Activated naive CD4-positive, alpha-beta T cell (primary cell): ENCODE data around the gene PCDHB7.
"Not testable (repeated sequence)": the region's sequence is repeated elsewhere in the genome, so short reads cannot be mapped to it uniquely, and the experiment has no call there.

Experiments used
- DNase-seq, 4 experiments: peaks; one replicate each; lab custom pipeline; 2025; lab: John Stamatoyannopoulos, UW

Gene PCDHB7

GRCh38 chr5:141172381-141173204 lies at the start of gene PCDHB7:
PCDHB7 (plus strand) TSS chr5:141172644; CDS start chr5:141172836, 192 bp downstream.
- DNase-seq: no peak

GRCh38 chr5:141123396-141124135 lies 48.9 kb upstream of the PCDHB7 start:
- DNase-seq: not testable (repeated sequence)

GRCh38 chr5:141127305-141127704 lies 45.1 kb upstream of the PCDHB7 start:
- no peak for DNase-seq

GRCh38 chr5:141135030-141135717 lies 37.3 kb upstream of the PCDHB7 start, which contains the start of gene PCDHB5:
PCDHB5 (plus strand) TSS chr5:141135206; CDS start chr5:141135435, 229 bp downstream.
- no peak for DNase-seq

GRCh38 chr5:141135718-141136266 lies 36.7 kb upstream of the PCDHB7 start:
- no peak for DNase-seq

- DNase-seq: not testable (repeated sequence)
These were observed 35.1 kb upstream of the PCDHB7 start for GRCh38 chr5:141137346-141137745.

- DNase-seq: no peak
These were observed 22.6 kb upstream of the PCDHB7 start, which contains the start of gene PCDHB6 for GRCh38 chr5:141149812-141150211. PCDHB6 (plus strand) TSS chr5:141150057; CDS start chr5:141150258, 201 bp downstream.

- no peak for DNase-seq
These were observed 22.0 kb upstream of the PCDHB7 start for GRCh38 chr5:141150224-141150992.

- DNase-seq: no peak
These were observed 21.5 kb upstream of the PCDHB7 start for GRCh38 chr5:141150993-141151325.

GRCh38 chr5:141151632-141152031 lies 20.8 kb upstream of the PCDHB7 start:
- DNase-seq: not testable (repeated sequence)

- not testable (repeated sequence) for DNase-seq
These were observed 20.3 kb upstream of the PCDHB7 start for GRCh38 chr5:141152096-141152495.

- DNase-seq: no peak
These were observed 16.7 kb upstream of the PCDHB7 start for GRCh38 chr5:141155540-141156374.

- not testable (repeated sequence) for DNase-seq
These were observed 15.1 kb upstream of the PCDHB7 start for GRCh38 chr5:141157356-141157755.

- DNase-seq: not testable (repeated sequence)
These were observed 14.5 kb upstream of the PCDHB7 start for GRCh38 chr5:141157901-141158300.

GRCh38 chr5:141174291-141175104 lies 2.1 kb downstream of the PCDHB7 start:
- DNase-seq: not testable (repeated sequence)

- no peak for DNase-seq
These were observed 3.5 kb downstream of the PCDHB7 start for GRCh38 chr5:141175933-141176332.

- not testable (repeated sequence) for DNase-seq
These were observed 5.2 kb downstream of the PCDHB7 start, which contains the start of gene PCDHB8 for GRCh38 chr5:141177577-141178191. PCDHB8 (plus strand) TSS chr5:141177790; CDS start chr5:141178035, 245 bp downstream.

GRCh38 chr5:141179371-141179770 lies 6.9 kb downstream of the PCDHB7 start:
- not testable (repeated sequence) for DNase-seq

GRCh38 chr5:141179876-141180275 lies 7.4 kb downstream of the PCDHB7 start:
- not testable (repeated sequence) for DNase-seq
